VCaP (cell line): ENCODE data around the gene TRPT1.

Source experiments
- H3K27ac ChIP-seq: fragments of 450-650 bp; 2 replicates; pipeline ENCODE4 v1.5.1; 2017
- TF ChIP-seq, protein P1 (sequence below): fragments of 450-650 bp; conservative IDR thresholded peaks from 2 replicates; pipeline ENCODE4 v1.5.1; 2017; ENCODE audit warnings: mild to moderate bottlenecking, moderate library complexity

TRPT1 gene

GRCh38 chr11:64208086-64208795 lies 17.7 kb downstream of the TRPT1 start:
- peak overlapping the region; percentile 2 for H3K27ac ChIP-seq
- TF ChIP-seq, protein P1, sequence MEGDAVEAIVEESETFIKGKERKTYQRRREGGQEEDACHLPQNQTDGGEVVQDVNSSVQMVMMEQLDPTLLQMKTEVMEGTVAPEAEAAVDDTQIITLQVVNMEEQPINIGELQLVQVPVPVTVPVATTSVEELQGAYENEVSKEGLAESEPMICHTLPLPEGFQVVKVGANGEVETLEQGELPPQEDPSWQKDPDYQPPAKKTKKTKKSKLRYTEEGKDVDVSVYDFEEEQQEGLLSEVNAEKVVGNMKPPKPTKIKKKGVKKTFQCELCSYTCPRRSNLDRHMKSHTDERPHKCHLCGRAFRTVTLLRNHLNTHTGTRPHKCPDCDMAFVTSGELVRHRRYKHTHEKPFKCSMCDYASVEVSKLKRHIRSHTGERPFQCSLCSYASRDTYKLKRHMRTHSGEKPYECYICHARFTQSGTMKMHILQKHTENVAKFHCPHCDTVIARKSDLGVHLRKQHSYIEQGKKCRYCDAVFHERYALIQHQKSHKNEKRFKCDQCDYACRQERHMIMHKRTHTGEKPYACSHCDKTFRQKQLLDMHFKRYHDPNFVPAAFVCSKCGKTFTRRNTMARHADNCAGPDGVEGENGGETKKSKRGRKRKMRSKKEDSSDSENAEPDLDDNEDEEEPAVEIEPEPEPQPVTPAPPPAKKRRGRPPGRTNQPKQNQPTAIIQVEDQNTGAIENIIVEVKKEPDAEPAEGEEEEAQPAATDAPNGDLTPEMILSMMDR: no peak

- TF ChIP-seq, protein P1: no peak
- H3K27ac ChIP-seq: peak overlapping the region; percentile 2
These were observed 18.5 kb downstream of the TRPT1 start for GRCh38 chr11:64207256-64208085.

- TF ChIP-seq, protein P1: no peak
- peak within 1 kb of the TSS; percentile 19 for H3K27ac ChIP-seq
These were observed 19.3 kb downstream of the TRPT1 start, which contains the start of gene FERMT3 for GRCh38 chr11:64206457-64207255. Gene FERMT3 (plus strand): TSS chr11:64206721. CDS start chr11:64207365, 644 bp downstream.

DNA sequence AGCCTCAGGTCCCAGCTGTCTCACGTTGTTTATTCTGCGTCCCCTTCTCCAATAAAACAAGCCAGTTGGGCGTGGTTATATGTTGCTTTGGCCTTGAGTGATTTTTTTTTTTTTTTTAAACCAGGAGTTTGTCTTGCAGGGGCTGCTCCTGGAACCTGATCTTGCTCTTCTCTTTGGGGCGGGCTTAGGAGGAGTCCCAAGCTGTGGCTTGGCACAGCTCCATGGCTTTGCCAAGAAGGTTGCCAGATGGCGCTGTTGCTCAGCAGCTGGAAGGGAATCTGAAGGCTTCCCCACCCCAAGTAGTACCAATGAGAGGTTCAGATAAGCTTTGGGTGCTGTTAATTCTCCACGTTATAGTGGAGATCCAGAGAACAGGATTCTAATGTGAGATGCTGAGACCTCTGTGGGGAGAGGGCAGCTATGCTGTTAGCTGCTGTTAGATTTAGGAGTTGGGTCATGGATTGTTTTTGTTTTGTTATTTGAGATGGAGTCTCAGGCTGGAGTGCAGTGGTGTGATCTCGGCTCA lies 21.5 kb downstream of the TRPT1 start:
- TF ChIP-seq, protein P1: peak; percentile 100
- H3K27ac ChIP-seq: peak overlapping the region; percentile 19

- TF ChIP-seq, protein P1: no peak
- peak overlapping the region; percentile 19 for H3K27ac ChIP-seq
These were observed 21.9 kb downstream of the TRPT1 start for GRCh38 chr11:64204080-64204440.

DNA sequence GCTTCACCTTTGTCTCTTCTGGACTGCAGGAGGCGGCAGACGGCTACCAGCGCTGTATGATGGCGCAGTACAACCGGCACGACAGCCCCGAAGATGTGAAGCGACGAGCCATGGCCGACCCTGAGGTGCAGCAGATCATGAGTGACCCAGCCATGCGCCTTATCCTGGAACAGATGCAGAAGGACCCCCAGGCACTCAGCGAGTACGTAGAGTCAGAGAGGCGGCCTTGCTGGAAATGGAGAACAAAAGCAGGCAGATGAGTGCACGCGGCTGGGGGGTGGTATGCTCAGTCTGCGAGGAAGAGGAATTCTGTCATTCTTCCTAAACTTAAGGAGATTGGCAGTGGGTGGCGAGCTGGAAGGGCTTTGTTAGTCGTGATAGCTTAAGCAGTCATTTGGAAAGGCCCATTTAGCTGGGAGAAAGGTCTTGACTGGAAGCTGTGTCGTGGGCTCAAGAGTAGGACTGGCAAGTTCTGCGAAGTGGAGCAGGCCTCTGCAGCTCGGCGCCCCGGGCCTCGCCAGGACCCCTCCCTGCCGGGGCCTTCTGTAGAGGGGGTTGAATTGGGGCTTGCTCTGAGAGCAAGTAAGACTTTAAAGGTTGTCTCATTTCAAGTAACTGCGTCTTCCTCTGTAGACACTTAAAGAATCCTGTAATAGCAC lies 22.4 kb downstream of the TRPT1 start:
- H3K27ac ChIP-seq: peak overlapping the region; percentile 19
- TF ChIP-seq, protein P1: no peak
